Measurements from ENCODE around the gene PALLD. TPM values are rescaled to one million over a fixed set of nuclear protein-coding genes. Genes with fewer than 3 reads are reported as not detected.

The PALLD gene
- total and polyA plus RNA-seq, 2 of the 8 experiments (the other 6 are each of a cell fraction or from before 2014, with no cell fraction given) = 10.5 to 25.0 TPM

DNA sequence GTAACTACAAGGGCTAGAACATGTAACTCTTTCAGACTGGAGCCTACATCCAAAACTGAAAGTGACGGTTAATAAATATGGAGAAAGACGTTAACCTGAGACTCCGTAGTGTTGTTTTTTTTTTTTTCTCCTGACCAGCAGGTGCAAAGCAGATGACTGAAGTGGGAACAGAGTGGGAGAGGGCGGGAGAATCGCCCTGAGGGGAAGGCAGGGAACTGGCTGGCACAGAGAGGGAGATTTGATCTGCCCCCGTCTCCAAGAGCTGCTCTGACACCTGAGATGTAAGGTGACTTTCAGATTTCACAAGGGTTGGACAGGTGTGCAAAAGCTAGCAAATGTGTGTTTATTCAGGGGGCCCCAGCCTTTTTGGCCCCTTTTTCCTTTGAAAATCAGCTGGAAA, 180.2 kb downstream of the PALLD start:
- no peak overlapping the region for H4K91ac ChIP-seq (replicated peaks; ENCODE audit: insufficient read length, low read length)
- H3K36me3 ChIP-seq (ENCODE audit: control insufficient read depth in 2 of 4, insufficient read depth in 4 of 4, low read length in 3 of 4) = no peaks in the 10 kb centered on the region; a peak in 1 of 8 replicates
- H3K27me3 ChIP-seq (replicated peaks in 1 of 4; ENCODE audit: control insufficient read depth in 3 of 4, extremely low read depth in 1 of 4, insufficient read depth in 3 of 4, low read length in 3 of 4) = no peaks in the 10 kb centered on the region
- peaks cover 0 to 4% of the 10 kb centered on the region in 2 experiments for H4K20me1 ChIP-seq (replicated peaks in 1 of 2; ENCODE audit: control insufficient read depth in 1 of 2, insufficient read depth in 2 of 2, low read length in 2 of 2)
- no peak overlapping the region for H3K56ac ChIP-seq (replicated peaks; ENCODE audit: insufficient read length, low read depth, low read length)
- no peaks in the 10 kb centered on the region for H3K9me3 ChIP-seq (ENCODE audit: insufficient read depth in 2 of 2, low read depth in 1 of 2, low read length in 1 of 2)
- H3K79me2 ChIP-seq (ENCODE audit: control insufficient read depth in 1 of 2, insufficient read depth in 2 of 2, low read length in 2 of 2) = no peaks in the 10 kb centered on the region
- no peak overlapping the region for H4K5ac ChIP-seq (ENCODE audit: insufficient read length, low read depth, low read length)
- H2BK15ac ChIP-seq (ENCODE audit: low read length) = no peak overlapping the region
- FAIRE-seq = no peak
- no peak overlapping the region for H2AFZ ChIP-seq (ENCODE audit: low read length)
- no peak overlapping the region for H2BK5ac ChIP-seq (ENCODE audit: low read depth, low read length)
- no peak overlapping the region for H2BK12ac ChIP-seq (ENCODE audit: low read depth, low read length)
- H3K9ac ChIP-seq (replicated peaks in 1 of 4; ENCODE audit: extremely low read depth in 1 of 4, low read depth in 3 of 4, low read length in 3 of 4) = no peak overlapping the region
- H3K18ac ChIP-seq (ENCODE audit: extremely low read depth, low read length) = no peak overlapping the region
- H2BK120ac ChIP-seq (replicated peaks; ENCODE audit: low read depth, low read length) = no peak overlapping the region
- H3K79me1 ChIP-seq (ENCODE audit: low read depth, low read length) = no peaks in the 10 kb centered on the region; the same call in 1 of the 2 replicates
- ChIA-PET POLR2A (ENCODE audit: partially characterized antibody) (no interaction called here), CTCF (ENCODE audit: partially characterized antibody) (interaction anchor here (0.7 kb wide), 1 partner anchor 13 kb away, joined by 3 read pairs; no protein-coding TSS in a partner anchor)
- no peak overlapping the region for H3K23ac ChIP-seq (ENCODE audit: insufficient read length)
- H3K4ac ChIP-seq (replicated peaks; ENCODE audit: insufficient read length, low read depth, low read length) = no peak overlapping the region
- no peaks in the 10 kb centered on the region; a peak in 1 of 7 replicates for H3K4me1 ChIP-seq (replicated peaks in 1 of 4; ENCODE audit: control insufficient read depth in 3 of 4, insufficient read depth in 4 of 4, low read length in 3 of 4)
- 92% methylated on average over 6 of the region's 6 CpGs; no CpG with 5 or more reads in 1 of the 2 experiments for WGBS, 2 experiments (ENCODE audit: extremely low coverage in 1 of 2, insufficient coverage in 1 of 2, insufficient read length in 1 of 2, insufficient replicate concordance in 2 of 2, low coverage in 1 of 2, low lambda C conversion rate in 2 of 2, missing lambda C conversion rate in 1 of 2)
- H3K27ac ChIP-seq (ENCODE audit: low read depth, low read length) = no peak overlapping the region
- no peak overlapping the region for H3K4me3 ChIP-seq (ENCODE audit: extremely low read depth in 1 of 4, insufficient read depth in 2 of 4, low read depth in 3 of 4, low read length in 4 of 4)
- H2AK5ac ChIP-seq (ENCODE audit: low read depth, low read length) = no peak overlapping the region
- peaks cover 9% of the 10 kb centered on the region; the same call in 1 of the 2 replicates for H3K23me2 ChIP-seq (ENCODE audit: low read depth, low read length)
- no peak overlapping the region for H4K8ac ChIP-seq (ENCODE audit: extremely low read depth, insufficient read depth, low read length)
- no peak overlapping the region for H3K4me2 ChIP-seq (ENCODE audit: insufficient read depth in 1 of 2, low read depth in 2 of 2, low read length in 2 of 2)
- H2BK20ac ChIP-seq (ENCODE audit: low read length) = no peak overlapping the region
- no peak for DNase-seq (ENCODE audit: low read depth in 1 of 2, low spot score in 2 of 2)
- H3K14ac ChIP-seq (ENCODE audit: insufficient read length) = no peak overlapping the region
- TF ChIP-seq EP300 (IDR thresholded peaks at IDR 0.05; ENCODE audit: borderline replicate concordance in 1 of 2, low read depth in 2 of 2, low read length in 2 of 2) (no peak), RXRA (IDR thresholded peaks at IDR 0.05; ENCODE audit: insufficient read depth, low read depth, low read length) (no peak), BCL11A (IDR thresholded peaks at IDR 0.05; ENCODE audit: low read depth in 2 of 2, low read length in 2 of 2) (no peak), SIX5 (IDR thresholded peaks at IDR 0.05; ENCODE audit: low read depth, low read length) (no peak), TCF12 (IDR thresholded peaks at IDR 0.05; ENCODE audit: low read depth, low read length) (no peak), KDM1A (IDR thresholded peaks at IDR 0.05; ENCODE audit: borderline replicate concordance, low read length) (no peak), RFX5 (IDR thresholded peaks at IDR 0.05; ENCODE audit: borderline replicate concordance, low read depth, low read length) (no peak), POU5F1 (IDR thresholded peaks at IDR 0.05; ENCODE audit: low read depth, low read length) (no peak), TAF7 (optimal IDR thresholded peaks at IDR 0.05; ENCODE audit: borderline replicate concordance, low read depth, low read length) (no peak)
- TF ChIP-seq, protein P1, sequence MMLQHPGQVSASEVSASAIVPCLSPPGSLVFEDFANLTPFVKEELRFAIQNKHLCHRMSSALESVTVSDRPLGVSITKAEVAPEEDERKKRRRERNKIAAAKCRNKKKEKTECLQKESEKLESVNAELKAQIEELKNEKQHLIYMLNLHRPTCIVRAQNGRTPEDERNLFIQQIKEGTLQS (IDR thresholded peaks at IDR 0.05; ENCODE audit: insufficient read depth, low read depth, low read length) = no peak

All from H1 (cell line).